Neural progenitor cell (in vitro differentiated cells): Measurements from ENCODE around the gene FKBP1B. TPM values are rescaled to one million over a fixed set of nuclear protein-coding genes. Genes with fewer than 3 reads are reported as not detected.

Experiments used
- DNase-seq: peaks from one replicate; pipeline ENCODE4 v3.0.0-alpha.2; 2016; ENCODE audit warnings: low spot score
- H2AFZ ChIP-seq: fragments of 200-600 bp; sonication (generic); replicated peaks from 2 replicates; pipeline ENCODE4 v1.6.1; 2016; ENCODE audit warnings: antibody characterized with exemption
- H3F3A ChIP-seq: fragments of 200-600 bp; sonication (generic); 2 replicates; pipeline ENCODE4 v1.6.1; 2016; ENCODE audit warnings: antibody characterized with exemption, low read depth
- H3K27ac ChIP-seq: fragments of 200-600 bp; sonication (generic); 2 replicates; pipeline ENCODE4 v1.5.1; 2016; ENCODE audit warnings: mild to moderate bottlenecking
- H3K27me3 ChIP-seq: fragments of 200-600 bp; sonication (generic); 2 replicates; pipeline ENCODE4 v1.6.1; 2016; ENCODE audit warnings: mild to moderate bottlenecking, moderate library complexity
- H3K36me3 ChIP-seq: fragments of 200-600 bp; sonication (generic); 2 replicates; pipeline ENCODE4 v1.5.1; 2016
- H3K4me1 ChIP-seq: fragments of 200-600 bp; sonication (generic); 2 replicates; pipeline ENCODE4 v1.6.1; 2016; ENCODE audit warnings: mixed run types
- H3K4me2 ChIP-seq: fragments of 200-600 bp; sonication (generic); 2 replicates; pipeline ENCODE4 v1.6.1; 2016
- H3K4me3 ChIP-seq: fragments of 200-600 bp; sonication (generic); 2 replicates; pipeline ENCODE4 v1.5.1; 2016
- H3K79me2 ChIP-seq: fragments of 200-600 bp; sonication (generic); 2 replicates; pipeline ENCODE4 v1.6.1; 2016; ENCODE audit warnings: low read depth
- H3K9ac ChIP-seq: fragments of 200-600 bp; sonication (generic); 2 replicates; pipeline ENCODE4 v1.6.1; 2016
- H3K9me3 ChIP-seq: fragments of 200-600 bp; sonication (generic); 2 replicates; pipeline ENCODE4 v1.5.1; 2016; ENCODE audit warnings: low read depth
- H4K20me1 ChIP-seq: fragments of 200-600 bp; sonication (generic); 2 replicates; pipeline ENCODE4 v1.6.1; 2016; ENCODE audit warnings: low read depth
- H3K27ac Mint-ChIP-seq: 3 replicates; pipeline ENCODE4 v1.8.0; 2021; ENCODE audit warnings: mixed read lengths
- H3K27me3 Mint-ChIP-seq: 2 replicates; pipeline ENCODE4 v1.8.0; 2022; ENCODE audit warnings: low read depth, mild to moderate bottlenecking, inconsistent platforms, moderate library complexity, mixed read lengths; ENCODE audit not compliant: insufficient read depth
- H3K36me3 Mint-ChIP-seq: 3 replicates; pipeline ENCODE4 v1.8.0; 2021; ENCODE audit warnings: mixed read lengths
- H3K4me1 Mint-ChIP-seq: 3 replicates; pipeline ENCODE4 v1.8.0; 2021; ENCODE audit warnings: mixed read lengths
- H3K4me3 Mint-ChIP-seq: 3 replicates; pipeline ENCODE4 v1.8.0; 2021; ENCODE audit warnings: mild to moderate bottlenecking, moderate library complexity, mixed read lengths
- H3K9me3 Mint-ChIP-seq: 3 replicates; pipeline ENCODE4 v1.8.0; 2020; ENCODE audit warnings: mixed read lengths
- EZH2 ChIP-seq: fragments of 200-600 bp; sonication (generic); IDR thresholded peaks from 2 replicates; pipeline ENCODE4 v1.6.1; 2017; ENCODE audit warnings: antibody characterized with exemption, mild to moderate bottlenecking, moderate library complexity
- EZH2phosphoT487 ChIP-seq: fragments of 200-600 bp; sonication (generic); IDR thresholded peaks from 2 replicates; pipeline ENCODE4 v1.6.1; 2017; ENCODE audit warnings: antibody characterized with exemption
- total RNA-seq: library from RNA; depleted of rRNA; stranded (reverse); fragments of >200 nt; gene quantifications from 2 replicates; pipeline ENCODE4 v1.2.3, GENCODE V29; 2015; ENCODE audit warnings: low replicate concordance
- TF ChIP-seq, protein P1 (sequence below): fragments of 200-600 bp; sonication (generic); IDR thresholded peaks from 2 replicates; pipeline ENCODE4 v1.5.1; 2017; ENCODE audit warnings: antibody characterized with exemption, mild to moderate bottlenecking

The FKBP1B gene
- total RNA-seq, 1 donor from 2014 or later = 46.0 TPM

DNA sequence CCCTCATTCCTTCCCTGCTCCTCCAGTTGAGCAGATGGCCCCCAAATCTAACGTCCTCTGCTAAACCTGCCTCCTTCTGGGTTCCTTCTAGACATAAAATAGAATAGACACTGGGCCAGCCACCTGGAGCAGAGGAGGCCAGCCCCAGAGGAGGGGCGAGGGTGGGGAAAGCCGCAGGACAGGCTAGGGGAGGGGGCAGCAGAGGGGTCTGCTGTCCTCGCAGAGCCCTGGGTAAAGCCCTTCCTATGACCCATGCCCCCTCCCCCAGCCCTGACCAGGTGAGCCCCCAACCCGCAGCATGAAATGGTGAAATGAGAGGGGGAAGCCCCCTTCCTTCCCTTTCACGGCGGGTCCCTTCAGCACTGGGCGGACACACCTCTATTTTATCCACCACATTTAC lies 31.8 kb upstream of the FKBP1B start:
- H3K4me1 Mint-ChIP-seq = peaks cover 7% of the 10 kb centered on the region
- Histone ChIP-seq H2AFZ (no peak overlapping the region), H3K4me3 (no peak overlapping the region), H3K9ac (peak overlapping the region; percentile 13), H3F3A (no peaks in the 10 kb centered on the region), H3K4me2 (no peak overlapping the region), H3K27ac (no peak overlapping the region), H3K4me1 (no peaks in the 10 kb centered on the region), H3K27me3 (no peaks in the 10 kb centered on the region), H4K20me1 (no peaks in the 10 kb centered on the region), H3K9me3 (no peaks in the 10 kb centered on the region), H3K79me2 (no peaks in the 10 kb centered on the region), H3K36me3 (no peaks in the 10 kb centered on the region)
- no peaks in the 10 kb centered on the region for H3K9me3 Mint-ChIP-seq
- no peak overlapping the region for H3K27ac Mint-ChIP-seq
- H3K36me3 Mint-ChIP-seq = peaks cover 1% of the 10 kb centered on the region
- DNase-seq = no peak
- H3K27me3 Mint-ChIP-seq = peaks cover 4% of the 10 kb centered on the region
- no peak overlapping the region for H3K4me3 Mint-ChIP-seq
- TF ChIP-seq EZH2 (no peak), EZH2phosphoT487 (no peak)
- TF ChIP-seq, protein P1, sequence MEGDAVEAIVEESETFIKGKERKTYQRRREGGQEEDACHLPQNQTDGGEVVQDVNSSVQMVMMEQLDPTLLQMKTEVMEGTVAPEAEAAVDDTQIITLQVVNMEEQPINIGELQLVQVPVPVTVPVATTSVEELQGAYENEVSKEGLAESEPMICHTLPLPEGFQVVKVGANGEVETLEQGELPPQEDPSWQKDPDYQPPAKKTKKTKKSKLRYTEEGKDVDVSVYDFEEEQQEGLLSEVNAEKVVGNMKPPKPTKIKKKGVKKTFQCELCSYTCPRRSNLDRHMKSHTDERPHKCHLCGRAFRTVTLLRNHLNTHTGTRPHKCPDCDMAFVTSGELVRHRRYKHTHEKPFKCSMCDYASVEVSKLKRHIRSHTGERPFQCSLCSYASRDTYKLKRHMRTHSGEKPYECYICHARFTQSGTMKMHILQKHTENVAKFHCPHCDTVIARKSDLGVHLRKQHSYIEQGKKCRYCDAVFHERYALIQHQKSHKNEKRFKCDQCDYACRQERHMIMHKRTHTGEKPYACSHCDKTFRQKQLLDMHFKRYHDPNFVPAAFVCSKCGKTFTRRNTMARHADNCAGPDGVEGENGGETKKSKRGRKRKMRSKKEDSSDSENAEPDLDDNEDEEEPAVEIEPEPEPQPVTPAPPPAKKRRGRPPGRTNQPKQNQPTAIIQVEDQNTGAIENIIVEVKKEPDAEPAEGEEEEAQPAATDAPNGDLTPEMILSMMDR = no peak

DNA sequence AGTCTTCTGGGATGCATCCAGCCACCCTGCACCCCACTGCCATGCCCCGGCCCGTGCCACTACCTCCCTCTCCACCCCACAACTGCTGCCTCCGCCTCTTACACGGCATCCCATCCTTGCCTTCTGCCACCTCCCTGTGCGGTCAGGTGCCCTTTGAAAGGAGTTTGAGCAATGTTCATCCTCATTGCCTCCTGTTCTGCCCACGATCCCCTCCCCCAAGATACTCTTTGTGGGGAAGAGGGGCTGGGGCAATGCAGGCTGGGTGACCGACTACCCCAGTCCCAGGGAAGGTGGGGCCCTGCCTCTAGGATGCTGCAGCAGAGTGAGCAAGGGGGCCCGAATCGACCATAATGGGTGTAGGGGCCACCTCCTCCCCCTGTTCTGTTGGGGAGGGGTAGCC lies 31.3 kb upstream of the FKBP1B start:
- peak overlapping the region; percentile 13 for H3K9ac ChIP-seq
- no peaks in the 10 kb centered on the region for H3K79me2 ChIP-seq
- DNase-seq = no peak
- H4K20me1 ChIP-seq = no peaks in the 10 kb centered on the region
- H2AFZ ChIP-seq = no peak overlapping the region
- no peaks in the 10 kb centered on the region for H3F3A ChIP-seq
- H3K4me1 ChIP-seq = no peaks in the 10 kb centered on the region
- H3K27me3 ChIP-seq = no peaks in the 10 kb centered on the region
- H3K4me3 ChIP-seq = no peak overlapping the region
- peaks cover 7% of the 10 kb centered on the region for H3K4me1 Mint-ChIP-seq
- no peaks in the 10 kb centered on the region for H3K36me3 ChIP-seq
- peaks cover 4% of the 10 kb centered on the region for H3K27me3 Mint-ChIP-seq
- H3K9me3 ChIP-seq = no peaks in the 10 kb centered on the region
- H3K27ac Mint-ChIP-seq = no peak overlapping the region
- H3K27ac ChIP-seq = no peak overlapping the region
- H3K9me3 Mint-ChIP-seq = no peaks in the 10 kb centered on the region
- TF ChIP-seq EZH2 (no peak), EZH2phosphoT487 (no peak)
- TF ChIP-seq, protein P1 = no peak
- no peak overlapping the region for H3K4me2 ChIP-seq
- H3K4me3 Mint-ChIP-seq = no peak overlapping the region
- H3K36me3 Mint-ChIP-seq = peaks cover 6% of the 10 kb centered on the region

DNA sequence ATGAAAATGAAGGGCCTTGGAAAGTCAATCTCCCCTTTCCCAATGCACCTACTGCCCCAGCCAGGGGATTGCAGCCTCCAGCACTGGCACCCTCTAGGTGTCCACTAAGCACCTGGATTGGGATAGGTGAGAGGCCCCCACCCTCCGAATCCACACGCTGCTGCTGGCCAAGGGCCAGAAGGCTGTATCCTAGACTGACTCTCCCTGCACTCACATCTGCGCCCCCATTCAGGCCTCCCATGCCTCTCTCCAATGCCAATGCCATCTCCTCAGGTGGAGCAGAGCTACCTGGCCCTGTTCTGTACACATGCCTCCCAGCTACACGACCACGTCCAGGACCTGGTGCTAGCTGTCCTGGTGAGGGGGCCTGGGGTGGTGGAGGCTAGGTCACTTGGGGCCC lies 29.8 kb upstream of the FKBP1B start:
- TF ChIP-seq EZH2phosphoT487 (no peak), EZH2 (no peak)
- TF ChIP-seq, protein P1 = no peak
- peaks cover 4% of the 10 kb centered on the region for H3K27me3 Mint-ChIP-seq
- H3K27ac ChIP-seq = no peak overlapping the region
- no peaks in the 10 kb centered on the region for H3K9me3 Mint-ChIP-seq
- H3F3A ChIP-seq = no peaks in the 10 kb centered on the region
- H3K36me3 ChIP-seq = no peaks in the 10 kb centered on the region
- H3K9me3 ChIP-seq = no peaks in the 10 kb centered on the region
- H3K4me3 ChIP-seq = no peak overlapping the region
- H3K79me2 ChIP-seq = no peaks in the 10 kb centered on the region
- H3K27ac Mint-ChIP-seq = no peak overlapping the region
- H2AFZ ChIP-seq = no peak overlapping the region
- H3K4me1 ChIP-seq = no peaks in the 10 kb centered on the region
- DNase-seq = no peak
- no peak overlapping the region for H3K4me2 ChIP-seq
- H4K20me1 ChIP-seq = no peaks in the 10 kb centered on the region
- peaks cover 11% of the 10 kb centered on the region for H3K36me3 Mint-ChIP-seq
- H3K4me1 Mint-ChIP-seq = peaks cover 7% of the 10 kb centered on the region
- H3K27me3 ChIP-seq = no peaks in the 10 kb centered on the region
- no peak overlapping the region for H3K9ac ChIP-seq
- H3K4me3 Mint-ChIP-seq = no peak overlapping the region
